MM.1S (cell line): Measurements from ENCODE around the gene SCGB2B2.

Experiments used
- DNase-seq: peaks from one replicate; pipeline ENCODE4 v3.0.0-alpha.2; 2015
- H2AFZ ChIP-seq: fragments of 300-600 bp; sonication (generic); 2 replicates; pipeline ENCODE4 v1.6.0; 2016; ENCODE audit warnings: antibody characterized with exemption, low read length
- H3F3A ChIP-seq: fragments of 300-600 bp; sonication (generic); 2 replicates; pipeline ENCODE4 v1.6.1; 2016; ENCODE audit warnings: mild to moderate bottlenecking, antibody characterized with exemption, low read length, moderate library complexity, mixed read lengths; ENCODE audit not compliant: insufficient read depth
- H3K27ac ChIP-seq: fragments of 300-600 bp; sonication (generic); 2 replicates; pipeline ENCODE4 v1.5.1; 2016; ENCODE audit warnings: mild to moderate bottlenecking, low read length
- H3K27me3 ChIP-seq: fragments of 300-600 bp; sonication (generic); replicated peaks from 2 replicates; pipeline ENCODE4 v1.6.0; 2016; ENCODE audit warnings: low read length; ENCODE audit not compliant: insufficient read depth
- H3K36me3 ChIP-seq: fragments of 300-600 bp; sonication (generic); replicated peaks from 2 replicates; pipeline ENCODE4 v1.6.1; 2016; ENCODE audit warnings: mild to moderate bottlenecking, low read length, mixed read lengths; ENCODE audit not compliant: insufficient read depth
- H3K4me1 ChIP-seq: fragments of 300-600 bp; sonication (generic); 2 replicates; pipeline ENCODE4 v1.6.1; 2016; ENCODE audit warnings: low read length, mixed read lengths
- H3K4me2 ChIP-seq: fragments of 300-600 bp; sonication (generic); 2 replicates; pipeline ENCODE4 v1.6.0; 2016; ENCODE audit warnings: low read depth, low read length
- H3K4me3 ChIP-seq: fragments of 300-600 bp; sonication (generic); 2 replicates; pipeline ENCODE4 v1.5.1; 2016; ENCODE audit warnings: low read length, mixed read lengths
- H3K79me2 ChIP-seq: fragments of 300-600 bp; sonication (generic); 2 replicates; pipeline ENCODE4 v1.6.1; 2016; ENCODE audit warnings: mixed run types, low read length, mixed read lengths
- H3K9ac ChIP-seq: fragments of 300-600 bp; sonication (generic); 2 replicates; pipeline ENCODE4 v1.6.1; 2016; ENCODE audit warnings: low read length, mixed read lengths
- H3K9me2 ChIP-seq: fragments of 300-600 bp; sonication (generic); replicated peaks from 2 replicates; pipeline ENCODE4 v1.6.1; 2016; ENCODE audit warnings: mild to moderate bottlenecking, low read length, mixed read lengths; ENCODE audit not compliant: insufficient read depth
- H3K9me3 ChIP-seq: fragments of 300-600 bp; sonication (generic); replicated peaks from 2 replicates; pipeline ENCODE4 v1.6.1; 2016; ENCODE audit warnings: mild to moderate bottlenecking, low read length, mixed read lengths; ENCODE audit not compliant: insufficient read depth
- H4K20me1 ChIP-seq: fragments of 300-600 bp; sonication (generic); 2 replicates; pipeline ENCODE4 v1.6.1; 2016; ENCODE audit warnings: mild to moderate bottlenecking, low read length, moderate library complexity, mixed read lengths; ENCODE audit not compliant: insufficient read depth
- CTCF ChIP-seq: fragments of 300-600 bp; sonication (generic); IDR thresholded peaks from 2 replicates; pipeline ENCODE4 v1.5.1; 2016; ENCODE audit warnings: antibody characterized with exemption, low read length, mixed read lengths
- EZH2 ChIP-seq: fragments of 300-600 bp; sonication (generic); optimal IDR thresholded peaks from 2 replicates; pipeline ENCODE3; 2017; ENCODE audit warnings: low read depth, mild to moderate bottlenecking, antibody characterized with exemption, low read length, mixed read lengths
- EZH2phosphoT487 ChIP-seq: fragments of 300-600 bp; sonication (generic); IDR thresholded peaks from 2 replicates; pipeline ENCODE4 v1.6.1; 2018; ENCODE audit warnings: antibody characterized with exemption, low read length

Gene SCGB2B2

GRCh38 chr19:34642241-34642640 is 34.7 kb downstream of the SCGB2B2 start:
- no peaks in the 10 kb centered on the region for H3K79me2 ChIP-seq
- TF ChIP-seq EZH2phosphoT487 (no peak), CTCF (no peak), EZH2 (no peak)
- no peak overlapping the region for H3K9ac ChIP-seq
- H3F3A ChIP-seq, result no peaks in the 10 kb centered on the region
- no peak overlapping the region for H2AFZ ChIP-seq
- no peaks in the 10 kb centered on the region for H3K27me3 ChIP-seq
- no peak overlapping the region for H3K27ac ChIP-seq
- no peak overlapping the region for H3K4me3 ChIP-seq
- no peaks in the 10 kb centered on the region for H3K9me2 ChIP-seq
- no peak overlapping the region for H3K4me2 ChIP-seq
- no peaks in the 10 kb centered on the region for H3K4me1 ChIP-seq
- H4K20me1 ChIP-seq, result no peaks in the 10 kb centered on the region
- H3K9me3 ChIP-seq, result no peaks in the 10 kb centered on the region
- H3K36me3 ChIP-seq, result no peaks in the 10 kb centered on the region
- DNase-seq, result no peak

GRCh38 chr19:34639491-34640085 is 37.4 kb downstream of the SCGB2B2 start:
- H3K9ac ChIP-seq, result no peak overlapping the region
- no peaks in the 10 kb centered on the region for H3K27me3 ChIP-seq
- TF ChIP-seq CTCF (peak; percentile 82), EZH2phosphoT487 (no peak), EZH2 (no peak)
- no peak overlapping the region for H3K27ac ChIP-seq
- H2AFZ ChIP-seq, result no peak overlapping the region
- no peaks in the 10 kb centered on the region for H4K20me1 ChIP-seq
- no peak overlapping the region for H3K4me2 ChIP-seq
- DNase-seq, result peak; percentile 72
- H3K9me3 ChIP-seq, result no peaks in the 10 kb centered on the region
- H3K4me3 ChIP-seq, result no peak overlapping the region
- H3K36me3 ChIP-seq, result no peaks in the 10 kb centered on the region
- H3K9me2 ChIP-seq, result no peaks in the 10 kb centered on the region
- H3F3A ChIP-seq, result no peaks in the 10 kb centered on the region
- no peaks in the 10 kb centered on the region for H3K79me2 ChIP-seq
- no peaks in the 10 kb centered on the region for H3K4me1 ChIP-seq

- Histone ChIP-seq H3K27me3 (no peaks in the 10 kb centered on the region), H3K4me2 (no peak overlapping the region), H3K79me2 (no peaks in the 10 kb centered on the region), H3K9me3 (no peaks in the 10 kb centered on the region), H3K4me1 (no peaks in the 10 kb centered on the region), H3K36me3 (no peaks in the 10 kb centered on the region), H3K4me3 (no peak overlapping the region), H2AFZ (no peak overlapping the region), H3K27ac (no peak overlapping the region), H4K20me1 (no peaks in the 10 kb centered on the region), H3K9ac (no peak overlapping the region), H3F3A (no peaks in the 10 kb centered on the region), H3K9me2 (no peaks in the 10 kb centered on the region)
- no peak for DNase-seq
- TF ChIP-seq CTCF (no peak), EZH2phosphoT487 (no peak), EZH2 (no peak)
These were observed 43.2 kb downstream of the SCGB2B2 start for GRCh38 chr19:34633802-34634201.
